Erythroblast (primary cell): ENCODE measurements around the gene GLIS1.

Source experiments
- DNase-seq, 2 experiments: peaks; one replicate each; lab custom pipeline; 2025; lab: John Stamatoyannopoulos, UW
- GATA1 ChIP-seq: IDR thresholded peaks from 2 replicates; pipeline ENCODE4 v1.6.1; 2011; ENCODE audit warnings: low read depth, mild to moderate bottlenecking, control low read depth, low read length, moderate library complexity
- POLR2A ChIP-seq: IDR thresholded peaks from 2 replicates; pipeline ENCODE4 v1.6.1; 2011; ENCODE audit warnings: mild to moderate bottlenecking, low read length

GLIS1 gene

DNA sequence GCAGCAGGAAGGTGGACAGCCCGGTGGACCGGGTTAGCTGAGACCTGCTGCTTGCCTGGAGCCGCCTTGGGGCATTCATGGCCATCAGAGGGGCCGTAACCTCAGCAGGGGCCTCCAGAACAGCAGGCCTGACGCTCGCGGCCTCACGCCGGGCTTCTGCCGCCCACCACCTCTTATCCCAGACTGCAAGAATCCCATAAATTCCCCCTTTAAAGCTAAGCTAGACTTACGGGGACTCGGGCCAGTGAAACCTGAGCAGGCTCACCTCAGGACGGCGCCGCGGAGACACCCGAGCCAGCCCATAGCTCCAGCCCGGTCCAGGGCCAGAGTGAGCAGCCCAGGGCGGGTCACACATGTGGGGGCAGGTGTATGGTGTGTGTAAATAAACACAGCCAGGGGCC, 132.3 kb downstream of the GLIS1 start:
- no peak for DNase-seq
- TF ChIP-seq POLR2A = no peak
- TF ChIP-seq GATA1 = no peak

DNA sequence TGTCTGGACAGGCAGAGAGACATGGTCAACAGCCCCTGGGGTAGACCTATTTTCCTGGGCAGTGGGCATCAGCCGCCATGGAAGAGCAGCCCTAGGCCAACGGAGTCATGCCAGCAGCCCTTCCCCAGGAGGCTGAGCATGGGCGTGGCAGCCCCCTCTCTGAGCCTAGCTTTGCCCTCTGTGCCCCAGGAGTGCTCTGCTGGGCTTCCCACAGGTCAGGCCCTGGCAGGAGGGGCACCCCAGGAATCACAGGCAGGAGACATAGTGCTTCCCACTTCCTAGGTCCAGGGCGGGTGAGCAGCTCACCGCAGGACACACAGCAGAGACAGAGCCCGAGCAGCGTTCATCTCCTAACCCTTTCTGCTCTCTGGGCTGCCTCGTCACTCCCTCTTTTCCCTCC, 132.8 kb downstream of the GLIS1 start:
- DNase-seq = no peak
- TF ChIP-seq POLR2A (no peak), GATA1 (no peak)

DNA sequence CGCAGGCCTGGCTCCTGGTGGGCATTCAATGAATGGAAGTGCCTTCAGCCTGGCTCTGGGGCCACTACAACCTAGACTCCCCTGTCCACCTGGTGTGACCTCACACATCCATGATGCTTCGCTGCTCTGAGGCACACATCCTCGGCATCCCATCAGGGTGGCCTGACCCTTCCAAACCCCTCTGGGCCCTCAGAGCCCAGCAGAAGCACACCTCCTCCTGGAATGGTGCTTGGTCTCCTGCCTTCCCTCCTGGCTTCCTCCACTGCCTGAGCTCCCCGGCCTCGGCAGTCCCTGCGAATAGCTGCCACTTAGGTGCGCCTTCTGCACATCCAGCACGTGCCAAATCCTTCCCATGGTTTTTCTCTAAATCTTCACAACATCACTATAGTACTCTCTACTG, 133.8 kb downstream of the GLIS1 start:
- TF ChIP-seq GATA1 (no peak), POLR2A (no peak)

DNA sequence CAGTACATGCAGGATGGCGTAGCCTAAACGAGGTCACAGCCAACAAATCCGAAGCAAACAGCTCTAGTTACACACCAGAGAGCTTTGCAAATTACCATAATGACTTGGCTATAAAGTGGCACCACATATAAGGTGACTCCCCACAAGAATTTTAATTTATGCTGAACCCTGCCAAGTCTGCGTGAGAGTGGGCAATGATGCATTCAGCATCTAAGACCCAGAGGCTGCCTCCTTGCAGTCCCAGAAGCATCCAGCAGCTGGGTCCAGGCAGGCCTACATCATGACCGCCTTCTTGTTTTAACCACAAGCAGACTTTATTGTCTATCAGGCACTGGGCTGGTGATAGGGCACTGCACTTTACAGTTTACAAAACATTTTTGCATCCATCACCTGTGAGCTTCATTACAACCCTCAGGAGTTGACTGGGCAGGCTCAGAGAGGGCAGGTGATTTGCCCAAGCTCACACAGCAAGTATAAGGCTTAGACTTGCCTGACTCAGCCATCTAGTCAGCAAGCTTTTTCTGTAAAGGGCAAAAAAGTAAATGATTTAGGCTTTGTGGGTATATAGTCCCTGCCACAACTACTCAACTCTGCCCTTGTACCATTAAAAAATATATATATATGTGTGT, 134.6 kb downstream of the GLIS1 start:
- no peak for DNase-seq
- TF ChIP-seq GATA1 (no peak), POLR2A (no peak)

More for the DNA sequence above, 133.8 kb downstream of the GLIS1 start:
- DNase-seq = no peak

DNA sequence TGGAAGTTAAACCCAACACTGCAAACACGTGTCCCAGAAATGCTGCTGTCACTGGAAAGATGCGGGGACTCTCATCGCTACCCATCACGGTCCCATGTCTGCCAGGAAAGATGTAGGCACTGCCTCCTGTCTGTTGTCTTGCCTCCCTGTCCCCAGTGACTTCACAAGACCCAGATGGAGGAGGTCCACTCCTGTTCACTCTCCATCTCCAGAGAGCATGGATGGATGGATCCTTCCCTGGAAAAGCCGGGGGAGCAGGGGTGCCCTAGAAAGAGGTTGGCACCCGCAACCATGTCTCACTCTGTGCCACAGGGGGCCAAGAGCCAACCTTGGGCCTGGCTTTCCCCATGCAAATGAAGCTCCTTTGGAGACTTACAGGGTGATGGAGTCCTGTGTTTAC, 135.5 kb downstream of the GLIS1 start:
- TF ChIP-seq GATA1 = no peak
- TF ChIP-seq POLR2A = no peak

DNA sequence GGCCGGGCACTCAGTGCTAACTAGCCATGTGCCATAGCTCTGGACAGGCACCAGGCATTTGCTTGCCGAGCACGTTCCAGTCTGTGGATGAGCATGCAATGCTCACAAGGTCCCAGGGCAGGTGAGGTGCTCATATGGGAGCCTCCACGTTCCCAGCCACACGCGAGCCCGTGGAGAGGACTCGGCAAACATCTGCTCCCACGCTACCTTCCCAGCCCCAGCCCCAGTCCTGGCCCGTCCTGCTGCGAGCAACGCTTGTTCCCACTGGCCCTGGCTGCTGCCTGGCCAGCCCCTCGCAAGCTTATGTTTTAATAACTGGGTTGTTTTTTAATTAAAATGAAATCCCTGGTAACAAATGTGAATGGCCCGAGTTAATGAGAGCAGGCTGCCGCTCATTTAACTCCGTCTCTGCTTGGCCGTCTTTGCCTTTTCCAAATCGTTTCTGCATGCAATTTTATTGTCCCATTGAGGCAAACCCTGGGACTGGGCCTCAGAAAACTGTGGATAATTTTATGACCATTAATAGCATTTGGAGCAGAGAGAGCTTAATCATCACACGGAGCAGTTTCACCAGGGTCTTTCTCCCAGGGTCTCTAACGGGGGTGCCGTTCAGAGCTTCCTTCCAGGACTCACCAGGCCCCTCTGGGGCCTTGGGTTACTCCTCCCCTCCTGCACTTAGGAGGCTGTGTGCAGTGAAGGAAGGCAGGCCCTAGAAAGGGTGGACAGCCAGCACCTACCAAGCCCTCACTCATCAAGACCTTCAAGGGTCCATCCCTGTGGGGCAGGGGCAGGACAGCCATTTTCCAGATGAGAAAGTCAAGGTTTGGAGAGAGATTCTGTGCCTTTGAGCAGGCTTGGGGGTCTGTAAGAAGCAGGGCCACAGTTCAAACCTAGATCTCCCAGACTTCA, 136.8 kb downstream of the GLIS1 start:
- no peak for DNase-seq
- TF ChIP-seq POLR2A (no peak), GATA1 (no peak)

More for the DNA sequence above, 135.5 kb downstream of the GLIS1 start:
- no peak for DNase-seq

DNA sequence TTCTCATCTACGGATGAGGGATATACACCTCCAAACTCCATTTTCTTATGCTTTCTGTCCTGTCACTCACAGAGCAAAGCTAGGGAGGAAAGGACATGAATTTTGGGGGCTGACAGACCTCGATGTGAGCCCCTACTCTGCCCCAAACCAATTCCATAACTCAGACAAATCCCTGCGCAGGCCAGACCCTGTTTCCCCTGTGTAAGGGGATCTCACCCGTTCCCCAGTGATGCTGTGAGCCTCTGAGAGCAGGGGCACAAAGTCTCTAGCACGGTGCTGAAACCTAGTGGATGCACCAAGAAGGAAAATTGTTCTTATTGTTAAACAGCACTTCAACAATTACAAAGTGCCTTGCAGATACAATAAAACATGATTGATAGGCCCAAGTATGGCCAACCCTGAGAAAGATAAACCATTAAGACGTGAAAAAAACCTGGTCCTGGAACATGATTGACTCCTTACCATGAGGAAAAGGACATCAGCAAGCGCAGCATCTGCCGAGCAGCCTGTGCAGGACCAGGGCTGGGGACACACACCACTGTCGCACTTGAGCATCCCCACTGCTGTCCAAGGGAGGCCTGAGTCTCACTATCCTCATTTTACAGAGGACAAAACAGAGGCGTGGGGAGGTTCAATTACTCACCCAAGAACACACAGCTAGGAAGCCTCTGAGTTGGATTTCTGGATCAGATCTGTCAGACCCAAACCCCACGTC, 137.8 kb downstream of the GLIS1 start:
- DNase-seq = no peak

DNA sequence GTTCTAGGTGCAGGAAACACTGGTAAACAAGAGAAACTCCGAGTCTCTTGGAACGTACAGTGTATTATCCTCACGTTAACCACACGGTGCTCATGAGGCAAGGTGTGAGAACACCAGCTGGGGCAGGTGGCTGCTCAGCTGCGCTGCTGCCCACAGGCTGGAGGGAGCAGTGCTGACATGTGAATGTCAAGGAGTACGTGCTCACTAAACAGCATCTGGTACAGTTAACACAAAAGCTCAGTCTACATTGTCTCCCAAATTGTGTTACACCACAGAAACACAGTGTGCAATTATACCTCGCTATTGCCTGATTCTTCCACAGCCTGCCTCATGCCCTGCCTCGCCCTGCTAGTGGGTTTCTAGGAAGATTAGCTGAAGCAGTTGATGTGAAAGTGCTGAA, 138.4 kb downstream of the GLIS1 start:
- no peak for DNase-seq
- TF ChIP-seq POLR2A (no peak), GATA1 (no peak)

More for the DNA sequence above, 137.8 kb downstream of the GLIS1 start:
- TF ChIP-seq POLR2A = no peak
- no peak for TF ChIP-seq GATA1

DNA sequence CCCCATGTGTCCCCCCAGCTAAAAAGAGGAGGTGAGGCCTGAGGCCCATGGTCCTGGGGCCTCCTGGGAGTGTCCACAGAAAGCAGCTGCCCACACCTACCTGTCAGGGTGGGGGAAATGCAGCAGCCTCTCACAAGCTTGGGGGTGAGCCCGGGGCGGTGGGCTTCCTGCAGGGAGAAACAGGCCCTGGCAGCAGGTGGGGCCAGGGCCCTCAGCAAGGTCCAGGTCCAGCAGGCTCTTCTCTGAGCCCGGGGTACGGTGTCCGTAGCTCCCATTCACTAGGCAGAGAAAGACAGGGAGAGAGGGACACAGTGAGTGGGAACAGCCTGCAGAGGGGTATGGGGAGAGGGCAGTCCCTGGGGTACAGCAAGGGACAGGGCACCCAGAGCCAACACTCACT, 139.0 kb downstream of the GLIS1 start:
- TF ChIP-seq POLR2A (no peak), GATA1 (no peak)
- DNase-seq = no peak

DNA sequence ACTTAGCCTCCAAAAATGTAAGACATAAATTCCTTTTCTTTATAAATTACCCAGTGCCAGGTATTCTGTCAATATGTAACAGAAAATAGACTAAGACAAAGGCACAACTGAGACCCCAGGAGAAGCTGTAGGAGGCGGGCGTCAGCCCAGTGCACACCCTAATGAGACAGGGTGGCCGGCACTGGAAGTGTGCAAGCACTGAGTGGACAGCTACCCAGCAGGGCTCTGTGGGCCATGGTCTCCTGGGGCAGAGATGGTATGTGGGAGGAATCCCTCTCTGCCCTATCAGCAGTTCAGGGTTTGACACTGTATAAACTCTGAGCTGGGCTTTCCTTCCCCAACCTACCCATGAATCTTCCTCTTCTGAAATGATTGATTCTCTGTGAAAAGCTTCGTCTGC, 139.5 kb downstream of the GLIS1 start:
- DNase-seq = no peak
- TF ChIP-seq POLR2A (no peak), GATA1 (no peak)

DNA sequence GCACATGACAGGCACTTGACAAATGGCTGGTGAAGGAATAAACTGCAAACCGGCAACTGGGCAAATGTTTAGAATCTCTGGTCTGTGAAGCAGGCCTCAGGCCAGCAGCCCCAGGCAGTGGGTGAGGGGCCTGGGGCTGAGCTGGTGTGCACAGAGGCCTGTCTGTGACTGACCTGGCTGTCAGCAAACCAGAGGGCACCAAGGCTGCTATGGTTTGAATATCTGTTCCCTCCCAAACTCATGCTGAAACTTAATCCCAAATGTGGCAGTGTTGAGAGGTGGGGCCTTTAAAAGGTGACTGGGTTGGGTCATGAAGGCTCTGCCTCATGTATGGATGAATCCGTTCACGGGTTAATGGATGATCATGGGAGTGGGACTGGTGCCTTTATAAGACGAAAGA, 140.0 kb downstream of the GLIS1 start:
- no peak for DNase-seq
- TF ChIP-seq GATA1 (no peak), POLR2A (no peak)

DNA sequence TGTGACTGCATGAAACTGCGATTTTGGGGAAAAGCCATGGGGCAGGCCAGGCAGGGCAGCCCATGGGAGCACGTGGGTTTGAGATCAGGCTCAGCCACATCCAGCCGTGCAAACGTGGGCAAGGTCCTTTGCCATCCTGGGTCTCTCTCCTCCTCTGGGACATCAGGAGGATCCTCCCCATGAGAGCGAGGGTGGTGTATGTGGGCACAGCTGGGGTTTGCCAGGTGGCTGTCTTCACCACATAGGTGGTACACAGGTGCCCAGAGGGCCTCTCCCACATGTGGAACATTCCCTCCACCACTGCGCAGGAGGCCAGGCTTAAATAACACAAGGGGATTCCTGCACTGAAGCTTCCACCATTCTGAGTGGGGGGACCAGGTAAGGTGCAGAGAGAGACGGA, 143.1 kb downstream of the GLIS1 start:
- DNase-seq = no peak
- TF ChIP-seq GATA1 (no peak), POLR2A (no peak)

DNA sequence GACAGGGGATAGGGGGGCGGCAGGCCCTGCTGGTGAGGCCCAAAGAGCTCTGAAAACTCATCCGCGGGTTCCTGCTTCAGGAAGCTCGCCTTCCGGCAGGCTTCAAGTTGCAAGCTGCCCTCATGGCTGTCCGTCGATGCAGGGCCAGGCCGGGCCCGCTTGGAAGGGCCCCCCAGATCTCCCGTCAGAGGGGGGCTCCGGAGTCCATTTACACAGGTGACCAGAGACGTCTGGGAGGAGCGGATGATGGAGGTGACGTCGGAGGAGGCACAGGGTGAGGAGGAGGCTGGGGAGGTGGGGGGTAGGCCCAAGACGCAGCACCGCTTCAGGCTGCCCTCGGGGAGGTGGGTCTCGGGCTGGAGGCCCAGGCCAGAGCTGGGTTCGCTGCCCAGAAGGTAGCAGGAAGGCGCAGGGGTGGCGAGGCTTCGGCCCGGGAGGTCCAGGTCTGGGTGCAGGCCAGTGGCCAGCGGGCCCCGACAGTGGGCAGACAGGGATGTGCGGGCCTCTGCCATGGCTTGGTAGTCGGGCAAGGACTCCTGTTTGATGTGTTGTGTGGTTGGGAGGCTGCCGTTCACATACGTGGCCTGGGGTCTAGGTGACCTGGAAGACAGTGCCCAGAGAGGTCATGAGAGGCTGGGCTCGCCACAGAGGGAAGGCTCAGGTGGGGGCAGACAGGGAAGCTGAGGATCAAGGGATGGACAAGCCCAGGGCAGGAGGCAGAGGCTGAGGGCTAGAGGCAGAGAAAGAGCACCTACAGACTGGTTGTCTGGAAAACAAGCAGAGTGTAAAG, 144.4 kb downstream of the GLIS1 start:
- TF ChIP-seq POLR2A (no peak), GATA1 (no peak)
- DNase-seq = no peak
